NCI-H2171 treated with DMSO at 0.1 percent for 48 hours (cell line): Measurements from ENCODE around the gene LRCH1.

Experiments
- DNase-seq: peaks from one replicate; lab custom pipeline; 2025; lab: John Stamatoyannopoulos, UW

The LRCH1 gene

DNA sequence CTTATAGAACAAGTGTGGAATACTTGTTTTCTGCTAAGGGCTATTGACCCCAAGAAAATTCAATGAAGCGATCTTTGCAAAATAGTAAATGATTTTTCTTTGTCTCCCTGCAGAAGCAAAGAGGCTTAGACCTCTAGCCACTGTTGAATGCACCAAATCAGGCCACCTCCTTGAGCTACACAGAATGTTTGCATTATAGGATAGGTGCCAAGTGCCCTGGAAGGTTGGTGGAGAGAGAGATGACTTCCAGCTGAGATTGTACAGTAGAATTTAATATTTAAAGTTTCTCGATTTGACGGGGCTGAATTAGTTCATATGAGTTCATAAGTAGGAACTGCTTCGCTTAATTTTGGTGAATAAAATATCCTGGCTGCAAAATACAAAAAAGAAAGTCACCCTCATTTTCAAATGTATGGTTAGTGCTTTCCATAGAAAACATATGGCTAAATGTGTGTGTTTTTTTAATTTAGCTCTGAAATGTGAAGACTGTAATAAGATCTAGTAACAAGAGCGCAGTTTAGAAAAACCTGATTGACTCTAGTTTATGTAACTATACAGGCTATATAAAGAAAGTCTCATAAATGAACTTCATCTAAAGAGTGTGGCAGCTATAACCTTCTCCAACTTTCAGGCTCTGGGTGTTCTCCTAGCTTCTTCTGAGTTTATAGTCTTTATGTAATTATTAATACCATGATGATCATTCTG is 41.6 kb downstream of the LRCH1 start:
- no peak for DNase-seq

DNA sequence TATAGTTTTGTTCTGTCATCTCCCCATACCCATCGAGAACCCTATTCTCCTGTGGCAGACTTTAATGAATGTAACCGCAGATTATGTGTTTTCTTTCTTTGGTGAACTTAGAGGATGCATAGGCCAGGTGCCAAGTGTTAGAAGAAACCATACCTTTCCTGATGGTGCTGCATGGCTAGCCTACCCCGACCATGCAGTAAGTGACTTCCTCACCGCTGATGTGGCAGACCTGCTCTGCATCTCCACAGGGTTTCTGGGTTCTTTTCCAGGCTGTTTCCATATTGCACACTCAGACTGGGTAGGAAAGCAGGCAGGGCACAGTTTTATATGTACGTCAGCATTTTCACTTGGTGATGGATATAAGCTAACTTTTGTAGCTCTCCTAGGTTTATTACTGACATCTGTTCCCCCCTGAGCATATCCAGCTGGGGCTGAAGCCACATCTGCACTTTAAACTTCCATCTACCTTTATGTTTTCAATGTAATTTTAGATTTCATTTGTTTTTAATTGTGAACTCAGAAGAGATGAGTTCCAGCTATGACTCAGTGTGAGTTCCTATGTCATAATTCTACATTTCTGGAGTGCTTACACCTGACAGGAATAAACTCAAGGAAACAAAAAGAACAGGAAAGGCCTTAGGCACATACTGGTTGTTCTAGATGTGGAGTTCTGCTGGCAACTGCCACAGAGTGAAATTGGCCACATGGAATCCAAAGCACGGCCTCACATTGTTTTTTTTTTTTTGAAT is 42.3 kb downstream of the LRCH1 start:
- peak; percentile 15 for DNase-seq

DNA sequence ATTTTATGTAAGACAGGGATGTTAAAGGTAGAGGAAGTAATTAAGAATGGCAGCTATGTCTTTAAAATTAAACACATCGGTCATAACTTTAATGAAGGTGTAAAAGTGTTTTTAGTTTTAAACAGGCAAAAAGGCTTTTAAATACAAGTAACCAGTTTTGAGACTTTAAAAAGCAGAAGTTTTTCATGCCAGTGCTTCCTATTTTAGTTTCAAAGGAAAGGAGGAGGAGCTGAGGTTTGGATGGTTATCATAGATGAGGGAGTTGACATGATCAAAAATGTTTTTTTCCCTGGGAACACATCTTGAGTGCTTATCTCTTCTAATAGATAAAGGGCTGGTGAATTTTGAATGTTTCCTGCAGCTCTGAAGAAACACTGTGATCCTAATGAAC is 42.9 kb downstream of the LRCH1 start:
- no peak for DNase-seq

DNA sequence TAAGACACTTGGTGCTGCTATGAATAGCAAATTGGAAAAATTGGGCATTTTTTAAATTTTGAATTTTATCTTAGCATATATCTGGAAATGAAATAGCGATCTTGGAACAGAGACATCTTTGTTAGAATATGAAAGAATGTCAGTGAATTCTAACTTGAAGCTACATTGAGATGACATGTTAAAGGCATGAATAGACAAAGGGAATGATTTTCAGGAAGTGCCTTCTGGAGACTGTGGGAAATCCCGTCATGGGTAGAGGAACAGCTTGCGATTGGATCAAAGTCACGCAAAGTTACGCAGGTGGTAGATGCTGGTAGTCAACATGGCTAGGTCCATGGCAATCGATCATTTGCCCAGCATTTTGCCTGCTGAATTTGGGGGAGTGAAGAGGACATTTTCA is 43.5 kb downstream of the LRCH1 start:
- DNase-seq, result no peak

DNA sequence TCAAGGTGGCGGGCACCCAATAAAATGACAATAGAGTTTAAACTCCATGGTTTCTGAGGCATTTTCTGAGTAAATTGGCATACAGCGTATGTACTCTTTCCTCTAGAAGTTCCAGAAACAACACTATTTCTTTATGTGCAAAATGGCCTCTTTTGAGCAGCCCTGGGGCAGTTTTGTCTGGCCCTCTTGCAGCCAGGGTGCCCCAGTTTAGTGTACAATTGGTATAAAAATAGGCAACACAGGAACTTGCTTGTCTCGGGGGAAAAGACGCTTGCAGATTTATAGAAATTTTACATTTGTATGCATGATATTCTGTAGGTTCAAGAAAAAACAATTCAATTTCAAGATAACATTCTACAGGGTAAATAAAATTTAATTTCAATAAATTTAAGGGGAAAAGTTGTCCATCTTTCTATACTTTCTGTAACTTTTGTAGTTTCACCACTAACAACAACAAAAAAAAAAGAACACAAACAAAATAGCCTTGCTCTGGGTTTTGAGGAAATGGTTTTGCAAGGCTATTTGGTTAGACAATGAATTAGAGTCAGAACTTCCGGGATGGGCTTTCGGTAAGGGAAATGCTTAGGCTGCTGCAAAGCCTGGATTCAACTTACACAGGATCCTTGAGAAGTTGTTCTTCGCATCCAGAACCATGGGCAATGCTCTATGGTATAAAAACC is 45.3 kb downstream of the LRCH1 start:
- DNase-seq, result no peak

DNA sequence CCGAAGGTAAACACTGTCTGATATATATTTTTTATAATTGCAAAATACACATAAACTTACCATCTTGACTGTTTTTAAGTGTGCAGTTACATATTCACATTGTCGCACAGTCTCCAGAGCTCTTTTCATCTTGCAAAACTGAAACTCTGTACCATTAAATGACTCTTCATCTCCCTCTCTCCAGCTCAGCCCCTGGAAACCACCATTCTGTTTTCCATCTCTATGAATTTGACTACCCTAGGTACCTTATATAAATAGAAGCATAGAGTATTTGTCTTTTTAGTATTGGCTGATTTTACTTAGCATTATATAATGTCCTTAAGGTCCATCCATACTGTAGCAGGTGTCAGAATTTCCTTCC is 45.8 kb downstream of the LRCH1 start:
- DNase-seq, result no peak

DNA sequence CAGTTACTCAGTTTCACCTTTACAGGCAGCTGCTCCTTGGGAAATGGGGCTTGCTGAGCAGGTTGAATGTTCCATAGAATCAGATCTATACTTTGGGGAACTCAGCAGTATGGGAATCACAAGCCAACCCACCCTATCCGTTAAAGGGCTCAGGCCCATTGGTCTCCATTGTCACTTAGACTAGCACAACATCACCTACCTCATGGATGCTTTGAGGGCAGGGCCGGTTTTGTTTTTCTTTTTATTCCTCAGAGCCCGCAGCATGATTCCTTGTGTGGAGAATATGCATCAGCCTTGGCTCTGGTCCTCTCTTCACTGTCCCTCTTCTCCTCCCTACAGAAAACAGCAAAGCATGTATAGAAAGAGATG is 48.0 kb downstream of the LRCH1 start:
- DNase-seq, result no peak

DNA sequence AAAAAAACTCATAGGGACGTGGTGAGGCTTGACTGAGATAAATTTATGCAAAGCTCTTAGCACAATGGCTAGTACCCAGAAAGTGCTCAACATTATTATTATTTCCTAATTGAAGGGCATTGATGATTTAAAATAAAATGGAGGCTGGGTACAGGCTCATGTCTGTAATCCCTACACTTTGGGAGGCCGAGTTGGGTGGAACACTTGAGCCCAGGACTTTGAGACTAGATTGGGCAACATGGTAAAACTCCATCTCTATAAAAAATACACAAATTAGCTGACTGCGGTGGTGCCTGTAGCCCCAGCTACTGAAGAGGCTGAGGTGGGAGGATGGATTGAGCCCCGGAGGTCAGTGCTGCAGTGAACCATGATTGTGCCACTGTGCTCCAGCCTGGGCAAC is 49.6 kb downstream of the LRCH1 start:
- no peak for DNase-seq

DNA sequence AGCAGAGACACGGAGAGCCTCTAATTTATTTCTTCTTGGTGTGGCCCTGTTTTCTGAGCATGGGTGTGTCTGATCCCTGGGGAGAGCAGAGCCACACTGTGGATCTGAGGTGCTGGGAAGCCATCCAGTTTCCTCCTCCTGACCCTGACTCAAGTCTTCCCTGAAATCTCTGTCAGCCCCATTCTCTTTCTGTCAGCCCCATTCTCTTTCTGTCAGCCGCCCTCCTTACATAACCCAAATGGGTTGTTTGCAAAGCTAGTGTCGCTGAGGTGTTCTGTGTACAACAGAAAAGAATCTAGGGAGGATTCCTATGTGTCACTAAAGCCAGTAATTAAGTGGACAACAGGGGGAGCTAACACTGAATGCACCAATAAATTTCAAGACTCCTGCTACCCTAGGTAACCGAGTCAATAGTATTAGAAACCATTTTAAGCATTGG is 50.2 kb downstream of the LRCH1 start:
- no peak for DNase-seq

DNA sequence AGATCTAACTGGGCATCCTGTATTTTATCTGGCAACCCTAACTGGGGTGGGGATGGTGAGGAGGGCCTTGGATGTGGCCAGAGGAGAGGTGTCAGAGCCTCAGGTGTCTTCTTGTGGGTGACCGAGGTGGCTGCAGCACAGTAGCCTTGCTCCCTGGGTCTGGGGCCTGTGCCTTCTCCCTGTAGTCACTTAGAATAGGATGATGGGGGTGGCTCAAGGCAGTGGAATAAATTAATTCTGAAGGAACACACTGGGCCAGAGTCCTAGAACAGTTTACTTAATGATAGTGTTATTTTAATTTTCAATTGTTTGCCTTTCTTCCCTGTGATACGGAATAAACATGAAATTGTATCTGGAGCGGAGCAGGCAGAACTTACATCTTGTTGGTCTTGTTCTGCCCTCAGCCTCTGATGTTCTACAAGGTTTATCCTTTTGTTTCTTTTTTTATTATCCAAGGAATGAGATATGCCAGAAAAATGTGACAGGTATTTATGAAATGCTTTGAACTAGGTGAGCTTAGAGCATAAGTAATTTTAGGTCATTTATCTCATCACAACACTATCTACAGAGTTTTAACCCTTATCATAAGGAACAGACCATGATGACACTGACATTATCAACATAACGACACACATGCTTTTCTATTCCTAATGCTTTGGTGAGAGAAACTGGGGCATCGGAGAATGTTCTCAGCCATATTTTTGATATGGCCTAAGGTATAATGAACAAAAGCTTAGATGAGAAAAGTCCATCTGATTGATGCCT is 51.4 kb downstream of the LRCH1 start:
- DNase-seq, result no peak

DNA sequence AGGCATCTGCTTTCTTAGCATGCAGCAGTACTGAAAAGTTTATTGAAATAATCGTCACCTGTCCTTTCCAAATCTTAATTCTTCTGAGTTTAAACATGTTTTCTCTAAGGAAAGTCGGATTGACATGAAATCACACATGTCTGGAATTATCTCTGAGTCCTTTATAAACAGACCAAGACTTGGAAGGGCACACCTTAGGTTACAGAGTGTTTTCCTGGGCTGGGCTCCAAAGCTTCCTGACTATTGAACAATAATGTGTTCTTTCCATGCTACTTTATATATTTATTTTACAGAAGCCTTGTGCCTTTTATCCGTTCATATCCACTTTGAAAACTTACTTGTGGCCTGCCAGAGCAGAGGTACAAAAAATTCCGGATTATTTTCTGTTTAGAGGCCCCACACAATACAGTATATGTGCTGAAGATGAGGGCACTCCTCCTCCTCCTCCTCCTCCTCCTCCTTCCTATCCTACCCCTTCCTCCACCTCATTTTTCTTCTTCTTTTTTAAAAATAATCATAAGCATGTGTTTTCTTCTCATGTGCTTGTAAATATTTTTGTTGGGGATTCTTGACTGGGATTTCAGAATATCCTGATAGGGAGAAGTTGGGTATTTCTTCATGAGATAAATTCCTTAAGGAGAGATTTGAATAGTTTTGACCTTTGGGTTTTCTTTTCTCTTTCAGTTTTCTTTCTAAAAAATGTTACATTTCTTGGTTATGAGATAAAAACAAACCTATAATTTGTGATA is 52.3 kb downstream of the LRCH1 start:
- no peak for DNase-seq

DNA sequence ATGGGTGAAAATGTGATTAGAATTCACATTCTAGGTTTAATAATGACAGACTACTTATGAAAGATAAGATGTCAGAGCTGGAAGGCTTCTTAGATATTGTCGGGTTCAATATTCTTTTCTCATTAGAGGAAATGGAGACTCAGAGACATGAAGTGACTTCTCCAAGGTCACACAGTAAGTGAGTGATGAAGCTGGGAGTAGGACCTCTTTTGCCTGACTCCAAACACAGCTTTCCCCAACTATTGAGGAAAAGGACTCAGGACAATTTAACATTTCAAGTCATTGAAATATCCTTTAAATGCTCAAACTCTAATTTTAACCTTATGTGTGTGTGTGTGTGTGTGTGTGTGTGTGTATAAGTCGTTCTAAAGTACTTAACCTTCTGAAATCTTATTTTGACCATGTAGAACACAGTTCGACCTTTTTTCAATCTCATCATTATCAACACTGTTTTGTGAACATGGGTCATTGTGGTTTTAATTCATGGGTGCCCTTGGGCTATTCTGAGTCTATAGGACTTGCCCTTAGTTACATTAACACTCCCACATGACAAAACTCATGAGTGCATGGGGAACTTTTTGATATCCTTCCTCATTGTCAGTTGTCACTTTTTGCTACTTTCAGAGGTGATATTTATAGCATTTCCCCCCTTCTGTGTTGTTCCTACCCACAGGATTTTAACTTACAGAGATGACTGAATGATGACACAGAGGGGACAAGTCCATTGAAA is 53.0 kb downstream of the LRCH1 start:
- no peak for DNase-seq

DNA sequence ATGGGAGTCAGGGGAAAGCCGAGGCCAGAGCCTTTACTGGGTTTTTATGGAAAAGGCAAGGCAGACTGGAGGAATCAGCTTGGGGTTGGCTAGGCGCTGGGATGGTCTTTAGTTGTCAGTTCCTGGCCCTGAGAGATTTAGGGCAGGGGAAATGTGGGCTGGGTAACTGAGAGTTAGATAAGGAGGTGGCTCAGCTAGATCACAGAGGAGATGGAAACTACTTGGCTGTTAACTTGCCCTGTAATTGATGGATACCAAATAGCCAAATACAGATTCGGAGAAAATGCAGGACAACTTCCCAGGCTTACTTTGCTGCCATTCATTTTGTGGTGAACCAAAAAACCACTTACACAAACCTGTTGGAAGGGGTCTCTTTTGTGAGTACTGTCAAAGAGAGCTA is 54.0 kb downstream of the LRCH1 start:
- DNase-seq, result no peak

DNA sequence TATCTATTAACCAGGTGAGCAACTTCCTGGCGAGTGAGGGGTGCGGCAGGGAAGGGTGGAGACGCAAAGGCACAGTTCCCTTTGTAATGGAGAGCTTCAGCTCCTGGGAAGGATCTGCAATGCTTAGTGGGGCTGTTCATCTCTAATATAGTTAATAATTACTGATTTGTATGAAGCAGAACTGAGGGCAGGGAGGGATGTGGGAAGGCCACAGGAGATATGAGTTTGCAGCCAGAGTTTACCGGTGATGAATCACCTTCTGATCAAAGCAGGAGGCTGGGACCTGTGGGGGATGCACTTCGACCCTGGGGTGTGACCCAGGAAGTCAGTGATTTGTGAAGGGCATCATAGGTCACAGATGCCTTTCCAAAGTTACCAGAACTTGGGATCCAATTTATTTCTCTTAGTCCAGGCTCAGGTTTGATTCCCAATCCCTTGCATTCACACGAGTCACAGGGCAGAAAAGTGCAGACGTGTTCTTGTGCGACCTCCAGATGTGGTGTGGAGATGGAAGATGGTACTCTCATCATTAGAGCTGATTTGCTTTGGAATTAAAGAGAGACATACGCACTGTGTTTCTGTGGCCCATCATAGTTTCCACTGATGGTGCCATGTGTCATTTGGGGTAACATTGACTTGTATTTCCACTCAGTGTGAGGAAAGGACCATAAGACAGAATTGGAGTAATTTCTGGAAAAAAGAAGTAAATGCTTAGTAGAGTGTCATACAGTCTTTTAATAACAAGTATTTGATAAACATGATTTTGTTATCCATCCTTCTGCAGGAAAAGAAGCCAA is 55.0 kb downstream of the LRCH1 start:
- DNase-seq, result no peak

DNA sequence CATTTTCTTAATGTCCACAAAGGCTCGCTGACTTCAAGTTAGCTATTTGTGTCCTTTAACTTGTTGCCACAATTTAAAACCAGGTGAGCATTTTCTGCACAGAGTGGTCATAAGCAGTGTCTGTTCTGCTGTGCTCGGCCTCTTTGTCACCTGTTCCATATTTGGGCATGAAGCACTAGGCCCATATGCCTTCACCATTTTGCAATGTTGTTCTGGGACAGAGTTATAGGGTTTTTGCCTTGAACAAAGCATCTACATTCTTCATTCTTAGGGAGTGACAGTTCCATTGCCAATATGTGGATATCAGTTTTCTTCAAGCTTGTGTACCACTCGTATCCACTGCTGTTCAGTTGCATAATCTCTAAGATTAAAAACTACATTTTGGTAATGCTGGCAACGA is 56.1 kb downstream of the LRCH1 start:
- no peak for DNase-seq

DNA sequence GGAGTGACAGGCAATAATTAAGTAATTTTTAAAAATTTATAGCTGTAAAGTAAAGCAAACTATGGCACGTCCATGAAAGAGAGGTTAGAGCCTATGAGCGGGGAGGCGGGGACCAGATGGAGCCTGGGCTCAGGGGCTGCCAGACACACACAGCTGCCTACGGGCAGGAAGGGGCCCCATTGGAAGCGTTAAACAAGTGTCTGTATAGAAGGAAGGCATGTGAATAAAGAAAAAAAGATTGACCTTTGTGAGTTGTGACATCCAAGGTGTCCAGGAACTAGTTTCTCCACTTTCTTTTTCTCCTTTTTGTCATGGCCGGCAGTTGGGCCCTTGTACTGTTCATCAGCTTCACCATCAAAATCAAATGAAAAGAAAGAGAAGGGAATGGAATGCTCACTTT is 56.8 kb downstream of the LRCH1 start:
- DNase-seq, result peak; percentile 10

DNA sequence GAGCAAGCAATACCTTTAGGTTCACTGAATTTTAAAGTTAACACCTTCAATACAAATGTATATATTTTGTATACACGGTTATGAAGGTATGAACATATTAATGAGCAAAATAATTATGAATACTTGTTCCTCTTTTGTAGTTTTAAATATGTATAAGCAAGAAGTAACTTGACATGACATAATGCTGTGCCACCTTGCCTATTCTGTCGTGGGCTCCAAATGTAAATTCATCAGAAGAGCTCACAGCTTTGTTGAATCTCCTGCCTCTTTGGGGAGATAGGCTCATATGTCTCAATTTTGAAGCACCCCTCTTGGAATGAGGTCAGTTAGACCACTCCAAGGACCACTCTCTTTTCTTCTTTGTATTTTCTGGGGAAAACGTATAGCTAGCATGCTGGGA is 59.3 kb downstream of the LRCH1 start:
- no peak for DNase-seq

DNA sequence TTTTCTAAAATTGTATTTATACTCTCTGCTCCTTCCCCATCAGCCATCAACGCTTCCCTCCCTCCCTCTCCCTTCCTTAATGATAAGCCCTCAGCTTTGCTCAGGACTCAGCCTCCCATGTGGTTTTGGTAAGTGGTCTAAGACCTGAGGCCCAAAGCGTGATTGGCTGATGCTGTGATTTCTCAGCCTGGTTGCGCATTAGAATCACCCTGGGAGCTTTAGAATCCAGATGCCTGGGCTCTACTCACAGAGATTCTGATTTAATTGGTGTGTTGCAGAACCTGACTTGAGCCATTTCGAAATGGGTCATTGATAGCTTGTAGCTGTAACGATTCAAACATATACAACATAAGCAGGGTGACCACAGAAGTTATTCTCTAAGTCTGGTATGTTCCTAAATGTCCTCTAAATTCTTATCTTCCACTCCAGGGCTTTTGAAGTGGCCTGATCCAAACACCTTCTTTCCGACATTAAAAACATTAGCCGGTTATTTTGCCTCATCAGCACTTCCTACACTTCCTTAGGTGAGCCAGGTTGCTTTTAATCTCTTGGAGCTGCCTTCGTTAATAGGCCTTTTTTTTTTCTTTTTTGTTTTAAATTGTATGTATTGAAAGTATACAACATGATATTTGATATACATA is 60.6 kb downstream of the LRCH1 start:
- DNase-seq, result no peak

DNA sequence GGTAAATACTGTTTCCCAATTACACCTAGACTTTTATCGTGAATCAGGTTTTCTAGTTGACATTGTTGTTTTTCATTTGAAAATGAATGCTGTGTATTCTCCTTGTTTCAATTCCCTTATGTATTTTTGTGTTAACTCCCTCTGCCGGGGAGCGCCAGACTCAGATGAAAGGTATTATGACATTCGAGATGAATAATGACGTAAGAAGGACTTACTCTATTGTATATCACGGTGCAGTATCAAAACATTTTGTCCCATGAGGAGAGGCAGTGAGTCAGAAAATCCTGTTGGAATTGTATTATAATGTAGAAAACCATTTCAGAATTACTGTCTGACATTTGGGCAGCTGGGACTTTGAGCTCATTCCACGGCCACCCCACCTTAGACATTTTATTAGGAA is 61.6 kb downstream of the LRCH1 start:
- DNase-seq, result no peak
